Measurements from ENCODE around the gene FUCA1. TPM values are rescaled to one million over a fixed set of nuclear protein-coding genes. Genes with fewer than 3 reads are reported as not detected.

The FUCA1 gene
- total RNA-seq, 1 donor from 2014 or later = 20.6 TPM

GRCh38 chr1:23911921-23912320 lies 43.8 kb upstream of the FUCA1 start:
- H3K27me3 Mint-ChIP-seq = peaks cover 8% of the 10 kb centered on the region
- no peak overlapping the region for H3K27ac Mint-ChIP-seq
- H3K9me3 Mint-ChIP-seq = no peaks in the 10 kb centered on the region
- peaks cover 3% of the 10 kb centered on the region for H3K4me1 Mint-ChIP-seq (ENCODE audit: unreplicated experiment)
- H3K36me3 Mint-ChIP-seq = no peaks in the 10 kb centered on the region
- TF ChIP-seq CTCF (conservative IDR thresholded peaks at IDR 0.05) = no peak
- no peak for DNase-seq (ENCODE audit: extremely low spot score, unreplicated experiment)
- H3K4me3 Mint-ChIP-seq = no peak overlapping the region

- no peak for DNase-seq (ENCODE audit: extremely low spot score, unreplicated experiment)
- peaks cover 20% of the 10 kb centered on the region for H3K27me3 Mint-ChIP-seq
- no peaks in the 10 kb centered on the region for H3K36me3 Mint-ChIP-seq
- H3K27ac Mint-ChIP-seq = no peak overlapping the region
- H3K4me3 Mint-ChIP-seq = no peak overlapping the region
- no peaks in the 10 kb centered on the region for H3K4me1 Mint-ChIP-seq (ENCODE audit: unreplicated experiment)
- no peaks in the 10 kb centered on the region for H3K9me3 Mint-ChIP-seq
- TF ChIP-seq CTCF (conservative IDR thresholded peaks at IDR 0.05) = no peak
Measured at GRCh38 chr1:23910553-23911246, 42.6 kb upstream of the FUCA1 start.

- TF ChIP-seq CTCF (conservative IDR thresholded peaks at IDR 0.05) = no peak
- no peak overlapping the region for H3K27ac Mint-ChIP-seq
- H3K4me3 Mint-ChIP-seq = no peak overlapping the region
- peaks cover 25% of the 10 kb centered on the region for H3K27me3 Mint-ChIP-seq
- no peaks in the 10 kb centered on the region for H3K36me3 Mint-ChIP-seq
- DNase-seq (ENCODE audit: extremely low spot score, unreplicated experiment) = no peak
- no peaks in the 10 kb centered on the region for H3K9me3 Mint-ChIP-seq
- H3K4me1 Mint-ChIP-seq (ENCODE audit: unreplicated experiment) = no peaks in the 10 kb centered on the region
Measured at GRCh38 chr1:23910144-23910543, 42.1 kb upstream of the FUCA1 start.

- Mint-ChIP-seq H3K4me1 (ENCODE audit: unreplicated experiment) (no peaks in the 10 kb centered on the region), H3K4me3 (no peak overlapping the region), H3K36me3 (no peaks in the 10 kb centered on the region), H3K9me3 (no peaks in the 10 kb centered on the region), H3K27me3 (peaks cover 32% of the 10 kb centered on the region), H3K27ac (peak overlapping the region; percentile 29)
- DNase-seq (ENCODE audit: extremely low spot score, unreplicated experiment) = no peak
- no peak for TF ChIP-seq CTCF (conservative IDR thresholded peaks at IDR 0.05)
Measured at GRCh38 chr1:23909412-23909811, 41.3 kb upstream of the FUCA1 start.

GRCh38 chr1:23908453-23909341 lies 40.6 kb upstream of the FUCA1 start:
- TF ChIP-seq CTCF (conservative IDR thresholded peaks at IDR 0.05) = no peak
- H3K27ac Mint-ChIP-seq = peak overlapping the region; percentile 29
- DNase-seq (ENCODE audit: extremely low spot score, unreplicated experiment) = no peak
- no peaks in the 10 kb centered on the region for H3K9me3 Mint-ChIP-seq
- no peak overlapping the region for H3K4me3 Mint-ChIP-seq
- no peaks in the 10 kb centered on the region for H3K36me3 Mint-ChIP-seq
- peaks cover 40% of the 10 kb centered on the region for H3K27me3 Mint-ChIP-seq
- peaks cover under 1% of the 10 kb centered on the region for H3K4me1 Mint-ChIP-seq (ENCODE audit: unreplicated experiment)

Measured in type B pancreatic cell (in vitro differentiated cells).